HepG2 (cell line): ENCODE results near the gene TALDO1. TPM values are rescaled to one million over a fixed set of nuclear protein-coding genes. Genes with fewer than 3 reads are reported as not detected.

Source experiments
- AHR ChIP-seq: IDR thresholded peaks from 2 replicates; pipeline ENCODE4 v1.6.1; 2018; ENCODE audit warnings: missing genetic modification reagents, missing compliant biosample characterization
- ERF ChIP-seq: IDR thresholded peaks from 2 replicates; pipeline ENCODE4 v1.6.1; 2018; ENCODE audit warnings: missing biosample characterization, missing genetic modification reagents
- EZH2 ChIP-seq: conservative IDR thresholded peaks from 2 replicates; pipeline ENCODE4 v1.6.1; 2012; ENCODE audit warnings: mild to moderate bottlenecking, low read depth, low read length, moderate library complexity
- FOXO1 ChIP-seq: sonication (generic); formaldehyde crosslinking; IDR thresholded peaks from 2 replicates; pipeline ENCODE4 v1.4.0; 2020; ENCODE audit warnings: missing genetic modification reagents
- GATAD1 ChIP-seq: IDR thresholded peaks from 2 replicates; pipeline ENCODE4 v1.6.1; 2016; ENCODE audit warnings: missing genetic modification reagents, missing compliant biosample characterization
- JARID2 ChIP-seq: sonication (generic); formaldehyde crosslinking; IDR thresholded peaks from 2 replicates; pipeline ENCODE4 v1.8.1; 2023; ENCODE audit warnings: missing genetic modification reagents, inconsistent platforms; ENCODE audit not compliant: insufficient replicate concordance
- KLF16 ChIP-seq, 2 experiments: sonication (generic) in 1 of 2; formaldehyde crosslinking in 1 of 2; IDR thresholded peaks; 2 replicates each; pipeline versions ENCODE4 v1.6.1 to v1.8.0; 2016 to 2023; ENCODE audit warnings: missing genetic modification reagents in 2 of 2, missing compliant biosample characterization in 1 of 2
- MTA3 ChIP-seq: sonication (generic); formaldehyde crosslinking; IDR thresholded peaks from 2 replicates; pipeline ENCODE4 v1.4.0; 2020; ENCODE audit warnings: missing genetic modification reagents
- MTF2 ChIP-seq: sonication (generic); formaldehyde crosslinking; IDR thresholded peaks from 2 replicates; pipeline ENCODE4 v1.5.0; 2020; ENCODE audit warnings: missing genetic modification reagents, borderline replicate concordance
- MZF1 ChIP-seq: sonication (generic); formaldehyde crosslinking; IDR thresholded peaks from 2 replicates; pipeline ENCODE4 v1.8.1; 2023; ENCODE audit warnings: mild to moderate bottlenecking, missing genetic modification reagents, borderline replicate concordance
- RBAK ChIP-seq: sonication (generic); formaldehyde crosslinking; IDR thresholded peaks from 2 replicates; pipeline ENCODE4 v1.5.1; 2020; ENCODE audit warnings: mild to moderate bottlenecking, missing genetic modification reagents
- REPIN1 ChIP-seq: sonication (generic); formaldehyde crosslinking; IDR thresholded peaks from 2 replicates; pipeline ENCODE4 v1.8.0; 2022; ENCODE audit warnings: missing genetic modification reagents, low read depth, mild to moderate bottlenecking, borderline replicate concordance
- RFXANK ChIP-seq: IDR thresholded peaks from 2 replicates; pipeline ENCODE4 v1.6.1; 2016
- SOX5 ChIP-seq: IDR thresholded peaks from 2 replicates; pipeline ENCODE4 v1.6.1; 2016; ENCODE audit warnings: borderline replicate concordance
- TAF1 ChIP-seq: sonication (generic); formaldehyde crosslinking; IDR thresholded peaks from 2 replicates; pipeline ENCODE4 v1.4.0; 2020; ENCODE audit warnings: missing genetic modification reagents
- TBX2 ChIP-seq: sonication (generic); formaldehyde crosslinking; IDR thresholded peaks from 2 replicates; pipeline ENCODE4 v1.5.0; 2020; ENCODE audit warnings: missing genetic modification reagents, mild to moderate bottlenecking, borderline replicate concordance
- TEAD3 ChIP-seq: optimal IDR thresholded peaks from 2 replicates; pipeline ENCODE3; 2016; ENCODE audit warnings: borderline replicate concordance
- YEATS4 ChIP-seq: sonication (generic); formaldehyde crosslinking; IDR thresholded peaks from 2 replicates; pipeline ENCODE4 v1.4.0; 2020; ENCODE audit warnings: missing genetic modification reagents, borderline replicate concordance
- ZFY ChIP-seq: sonication (generic); formaldehyde crosslinking; IDR thresholded peaks from 2 replicates; pipeline ENCODE4 v1.4.0; 2020; ENCODE audit warnings: missing genetic modification reagents
- ZNF24 ChIP-seq: fragments of 450-650 bp; IDR thresholded peaks from 2 replicates; pipeline ENCODE4 v1.6.1; 2017; ENCODE audit warnings: antibody characterized with exemption, mild to moderate bottlenecking
- ZNF256 ChIP-seq: sonication (generic); formaldehyde crosslinking; conservative IDR thresholded peaks from 2 replicates; pipeline ENCODE4 v1.4.0; 2020; ENCODE audit warnings: missing genetic modification reagents
- ZNF282 ChIP-seq: fragments of 450-650 bp; IDR thresholded peaks from 2 replicates; pipeline ENCODE4 v1.6.1; 2018; ENCODE audit not compliant: partially characterized antibody
- ZNF615 ChIP-seq: sonication (generic); formaldehyde crosslinking; IDR thresholded peaks from 2 replicates; pipeline ENCODE4 v1.5.0; 2020; ENCODE audit warnings: mild to moderate bottlenecking, missing genetic modification reagents, borderline replicate concordance
- ZNF670 ChIP-seq: sonication (generic); formaldehyde crosslinking; IDR thresholded peaks from 2 replicates; pipeline ENCODE4 v1.8.0; 2022; ENCODE audit warnings: mild to moderate bottlenecking, missing genetic modification reagents, borderline replicate concordance
- ZNF777 ChIP-seq: sonication (generic); formaldehyde crosslinking; IDR thresholded peaks from 2 replicates; pipeline ENCODE4 v1.4.0; 2020; ENCODE audit warnings: missing genetic modification reagents
- ZNF841 ChIP-seq: sonication (generic); formaldehyde crosslinking; IDR thresholded peaks from 2 replicates; pipeline ENCODE4 v1.8.1; 2023; ENCODE audit warnings: missing genetic modification reagents, borderline replicate concordance
- ZNF883 ChIP-seq: sonication (generic); formaldehyde crosslinking; IDR thresholded peaks from 2 replicates; pipeline ENCODE4 v1.5.1; 2020; ENCODE audit warnings: mild to moderate bottlenecking, missing genetic modification reagents; ENCODE audit errors: not compliant biosample characterization
- ZNF891 ChIP-seq: sonication (generic); formaldehyde crosslinking; IDR thresholded peaks from 2 replicates; pipeline ENCODE4 v1.5.0; 2020; ENCODE audit warnings: mild to moderate bottlenecking, missing genetic modification reagents
- ZSCAN21 ChIP-seq: sonication (generic); formaldehyde crosslinking; IDR thresholded peaks from 2 replicates; pipeline ENCODE4 v1.8.0; 2022; ENCODE audit warnings: mild to moderate bottlenecking, missing genetic modification reagents, moderate library complexity, borderline replicate concordance
- polyA plus RNA-seq, 8 experiments: library from polyadenylated mRNA; depleted of rRNA in 3 of 8; stranded (reverse) in 7 of 8; unstranded in 1 of 8; fragments of >200 nt; fragmentation: Illumina TruSeq in 4 of 8; extraction: Trizol in 4 of 8; gene quantifications; 2 replicates each; pipeline versions ENCODE4 v1.2.1 to v1.2.3, GENCODE V29; 2011 to 2016; ENCODE audit warnings: low read depth in 4 of 8, missing spikeins in 1 of 8, mixed read lengths in 1 of 8; ENCODE audit not compliant: insufficient read depth in 1 of 8
- total RNA-seq, 5 experiments: library from RNA; depleted of rRNA; stranded (reverse); fragments of >200 nt; fragmentation: Illumina TruSeq; extraction: Trizol; gene quantifications; 2 replicates each; pipeline ENCODE4 v1.2.3, GENCODE V29; 2016; ENCODE audit warnings: low read depth in 1 of 5
- TF ChIP-seq, protein P1 (sequence below): sonication (generic); formaldehyde crosslinking; conservative IDR thresholded peaks from 2 replicates; pipeline ENCODE4 v1.4.0; 2020; ENCODE audit warnings: missing genetic modification reagents

TALDO1 gene
- total and polyA plus RNA-seq, 2 of the 13 experiments (the other 11 are each of a cell fraction or from before 2014, with no cell fraction given) = 107 to 240 TPM

DNA sequence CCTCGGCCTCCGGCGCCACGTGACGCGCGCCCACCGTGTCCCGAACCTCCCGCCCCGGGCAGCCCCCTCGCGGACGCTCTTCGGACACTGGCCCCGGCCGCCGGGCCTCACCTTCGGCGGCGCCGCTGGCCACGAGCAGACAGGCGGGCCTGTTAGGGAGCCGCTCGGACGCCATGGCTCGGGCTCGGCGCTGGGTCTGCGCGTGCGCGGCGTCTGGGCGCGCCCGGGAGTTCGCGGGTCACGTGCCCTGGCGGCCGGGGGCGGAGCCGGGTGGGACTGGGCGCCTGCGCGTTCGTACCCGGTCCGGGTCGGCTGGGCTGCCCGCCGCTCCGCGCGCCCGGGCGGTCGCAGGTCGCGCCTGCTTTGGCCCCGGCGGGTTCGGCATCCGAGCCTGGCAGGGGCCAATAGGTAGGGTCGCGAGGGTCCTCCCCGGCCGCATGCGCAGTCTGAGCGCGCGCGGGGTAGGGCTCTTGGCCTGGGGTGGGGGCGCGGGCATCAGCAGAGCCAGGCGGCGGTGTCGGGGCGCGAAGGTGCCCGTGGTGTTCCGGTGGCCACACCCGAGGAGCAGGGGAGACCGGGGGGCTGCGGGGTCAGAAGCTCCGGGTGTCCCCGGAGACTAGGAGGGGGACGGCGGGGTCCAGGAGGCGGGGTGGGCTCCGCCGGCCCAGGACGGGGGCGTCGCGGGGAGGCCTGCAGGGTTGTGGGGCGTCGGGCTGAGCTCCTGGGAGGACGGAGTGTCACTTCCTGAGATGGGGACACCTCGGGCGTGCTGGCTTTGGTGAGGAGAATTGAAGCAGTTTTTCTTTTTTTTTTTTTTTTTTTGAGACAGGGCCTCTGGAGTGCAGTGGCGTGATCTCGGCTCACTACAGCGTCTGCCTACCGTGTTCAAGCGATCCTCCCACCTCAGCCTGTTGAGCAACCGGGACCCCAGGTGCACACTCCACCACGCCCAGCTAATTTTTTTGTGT lies 30.3 kb downstream of the TALDO1 start, which contains the start of gene GATD1 (continued):
- TF ChIP-seq ZNF841 (CRISPR knock-in tag) (no peak), EZH2 (no peak), FOXO1 (CRISPR knock-in tag) (no peak), KLF16 (CRISPR knock-in tag; IDR thresholded peaks at IDR 0.05) (no peak), MTF2 (no peak), JARID2 (CRISPR knock-in tag) (no peak), ZFY (peak; percentile 92), SOX5 (CRISPR knock-in tag) (no peak), MTA3 (CRISPR knock-in tag) (no peak), ZNF615 (no peak), RBAK (CRISPR knock-in tag) (no peak), TBX2 (CRISPR knock-in tag) (peak; percentile 61), ZNF777 (CRISPR knock-in tag) (no peak), YEATS4 (CRISPR knock-in tag) (peak; percentile 67; the same call in 1 of the 2 replicates), ZNF256 (no peak), ZNF24 (no peak), TEAD3 (CRISPR knock-in tag) (no peak), TAF1 (CRISPR knock-in tag) (peak; percentile 24; the same call in 1 of the 2 replicates), ZSCAN21 (CRISPR knock-in tag) (peak; percentile 75), ZNF883 (no peak), RFXANK (CRISPR knock-in tag) (no peak), REPIN1 (CRISPR knock-in tag) (0 out of 2 replicates have a peak, but pooled peaks have one; percentile 30), GATAD1 (CRISPR knock-in tag) (no peak), MZF1 (CRISPR knock-in tag) (no peak), ZNF282 (no peak), AHR (CRISPR knock-in tag) (no peak), ZNF670 (CRISPR knock-in tag) (no peak), ERF (CRISPR knock-in tag) (no peak; the same call in 1 of the 2 replicates), ZNF891 (CRISPR knock-in tag) (no peak)
- TF ChIP-seq, protein P1, sequence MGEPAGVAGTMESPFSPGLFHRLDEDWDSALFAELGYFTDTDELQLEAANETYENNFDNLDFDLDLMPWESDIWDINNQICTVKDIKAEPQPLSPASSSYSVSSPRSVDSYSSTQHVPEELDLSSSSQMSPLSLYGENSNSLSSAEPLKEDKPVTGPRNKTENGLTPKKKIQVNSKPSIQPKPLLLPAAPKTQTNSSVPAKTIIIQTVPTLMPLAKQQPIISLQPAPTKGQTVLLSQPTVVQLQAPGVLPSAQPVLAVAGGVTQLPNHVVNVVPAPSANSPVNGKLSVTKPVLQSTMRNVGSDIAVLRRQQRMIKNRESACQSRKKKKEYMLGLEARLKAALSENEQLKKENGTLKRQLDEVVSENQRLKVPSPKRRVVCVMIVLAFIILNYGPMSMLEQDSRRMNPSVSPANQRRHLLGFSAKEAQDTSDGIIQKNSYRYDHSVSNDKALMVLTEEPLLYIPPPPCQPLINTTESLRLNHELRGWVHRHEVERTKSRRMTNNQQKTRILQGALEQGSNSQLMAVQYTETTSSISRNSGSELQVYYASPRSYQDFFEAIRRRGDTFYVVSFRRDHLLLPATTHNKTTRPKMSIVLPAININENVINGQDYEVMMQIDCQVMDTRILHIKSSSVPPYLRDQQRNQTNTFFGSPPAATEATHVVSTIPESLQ = no peak
